CD4-positive, alpha-beta T cell treated with Interleukin-4 for 1 hour (primary cell): ENCODE data around the gene C10orf95.
"Not testable (repeated sequence)": the region's sequence is repeated elsewhere in the genome, so short reads cannot be mapped to it uniquely, and the experiment has no call there.

Experiments
- DNase-seq, 2 donors: peaks; one replicate each; pipeline ENCODE4 v3.0.0-alpha.2; 2020 to 2022

The C10orf95 gene

DNA sequence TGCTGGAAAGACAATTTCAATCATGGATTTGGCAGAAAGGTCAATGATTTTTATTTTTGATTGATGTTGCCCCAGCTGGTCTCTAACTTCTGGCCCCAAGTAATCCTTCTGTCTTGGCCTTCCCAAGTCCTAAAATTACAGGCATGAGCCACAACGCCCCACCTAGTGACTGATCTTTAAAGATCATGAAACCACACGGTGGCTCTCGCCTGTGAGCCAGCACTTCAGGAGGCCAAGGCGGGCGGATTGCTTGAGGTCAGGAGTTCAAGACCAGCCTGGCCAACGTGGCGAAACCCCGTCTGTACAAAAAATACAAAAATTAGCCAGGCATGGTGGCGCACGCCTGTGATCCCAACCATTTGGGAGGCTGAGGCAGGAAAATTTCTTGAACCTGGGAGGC is 12.6 kb upstream of the C10orf95 start:
- DNase-seq, result no peak

DNA sequence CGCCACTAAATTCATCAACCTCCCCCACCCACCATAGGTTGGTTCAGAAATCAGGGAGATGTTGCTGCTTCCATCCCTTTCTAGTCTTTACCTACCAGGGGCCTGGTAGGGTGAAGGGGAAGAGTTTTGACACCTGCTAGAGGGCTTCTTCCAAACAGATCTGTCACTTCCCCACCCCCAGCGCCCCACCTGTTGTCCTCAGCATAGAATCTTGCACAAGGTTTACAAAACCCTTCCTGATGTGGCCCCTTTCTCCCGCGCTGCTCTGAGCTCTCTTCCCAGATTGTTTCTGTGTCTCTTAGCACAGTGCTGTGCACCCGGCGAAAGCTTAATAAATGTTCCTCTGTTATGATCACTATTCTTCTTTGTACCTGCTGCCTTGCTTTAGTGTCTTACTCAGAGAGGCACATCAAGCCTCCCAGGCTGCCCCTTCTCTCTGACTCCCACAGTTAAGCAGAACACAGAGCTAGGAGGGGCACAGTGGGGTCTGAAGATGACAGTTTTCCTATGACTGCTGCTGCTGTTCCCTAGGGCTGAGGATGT is 11.2 kb upstream of the C10orf95 start:
- no peak for DNase-seq

DNA sequence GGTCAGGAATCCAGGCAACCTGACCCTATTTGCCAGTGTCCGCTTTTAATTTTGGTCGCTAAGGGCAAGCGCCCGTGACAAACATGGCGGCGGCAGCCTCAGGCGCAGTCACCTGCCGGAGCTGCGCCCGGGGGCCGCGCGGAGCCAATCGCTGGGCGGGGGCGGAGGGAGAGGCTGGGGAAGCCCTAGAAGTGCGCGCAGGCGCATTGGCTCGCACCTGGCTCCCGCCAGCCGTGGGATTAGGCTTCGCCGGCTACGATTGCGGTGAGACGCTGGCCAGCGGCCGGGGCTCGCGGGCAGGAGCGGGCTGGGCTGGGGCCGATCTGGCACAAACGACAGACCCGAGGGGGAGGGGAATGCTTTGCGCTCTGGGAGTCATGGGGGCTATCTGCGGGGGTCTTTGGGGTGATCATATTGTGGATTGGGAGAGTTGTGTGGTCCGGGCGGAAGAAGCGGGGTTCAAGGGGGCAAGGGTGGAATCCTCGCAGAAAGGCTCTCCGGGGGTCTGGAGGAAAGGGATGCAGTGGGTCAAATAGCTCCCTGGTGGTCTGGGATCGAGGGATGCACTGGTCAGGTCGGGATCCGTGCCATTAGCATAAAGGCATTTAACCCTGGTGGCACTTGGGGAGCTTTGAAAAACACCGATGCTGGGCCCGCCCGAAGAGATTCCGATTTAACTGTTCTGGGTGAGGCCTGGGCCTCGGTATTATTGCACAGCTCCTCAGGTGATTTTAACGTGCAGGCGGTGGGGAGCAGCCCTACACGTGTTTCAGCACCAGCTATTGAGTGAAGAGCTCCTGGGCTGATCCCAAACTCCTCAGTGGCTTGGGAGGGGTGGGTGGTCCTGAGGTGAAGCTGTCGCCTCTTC is 10.1 kb upstream of the C10orf95 start:
- peak; percentile 92 to 93 for DNase-seq

DNA sequence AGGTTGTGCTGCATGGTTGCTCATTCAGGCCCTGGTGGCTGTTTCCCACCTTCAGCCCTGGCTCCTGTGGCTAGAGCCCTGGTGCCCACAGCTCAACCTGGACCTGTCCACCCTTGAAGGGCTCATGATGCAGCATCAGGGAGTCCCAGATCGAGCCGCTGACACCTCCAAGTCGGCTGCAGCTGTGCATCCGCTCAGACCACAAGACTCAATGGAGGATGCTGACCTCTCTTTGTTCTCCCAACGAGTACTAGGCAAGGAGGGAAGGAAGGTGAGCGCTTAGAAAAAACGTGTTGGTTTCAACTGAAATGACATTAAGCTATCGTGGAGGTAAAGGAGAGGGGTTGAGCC is 9.5 kb upstream of the C10orf95 start:
- no peak for DNase-seq

DNA sequence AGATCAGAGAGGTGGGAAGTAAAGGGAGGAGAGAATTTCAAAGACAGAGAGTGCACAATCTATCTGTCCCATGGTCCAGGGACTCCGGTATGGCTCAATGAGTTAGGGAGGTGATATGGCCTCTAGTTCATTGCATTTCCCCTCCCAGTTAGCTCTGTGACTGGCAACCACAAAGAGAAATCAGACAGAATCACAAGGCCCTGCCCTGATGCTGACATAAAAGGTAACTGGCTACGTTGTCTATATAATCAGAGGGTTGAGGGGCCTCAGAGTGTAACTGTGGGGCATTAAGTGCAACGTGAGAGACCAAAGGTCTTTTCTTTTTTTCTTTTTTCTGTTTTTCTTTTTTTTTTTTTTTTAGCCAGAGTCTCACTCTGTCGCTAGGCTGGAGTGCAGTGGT is 7.3 kb upstream of the C10orf95 start:
- DNase-seq, result no peak

DNA sequence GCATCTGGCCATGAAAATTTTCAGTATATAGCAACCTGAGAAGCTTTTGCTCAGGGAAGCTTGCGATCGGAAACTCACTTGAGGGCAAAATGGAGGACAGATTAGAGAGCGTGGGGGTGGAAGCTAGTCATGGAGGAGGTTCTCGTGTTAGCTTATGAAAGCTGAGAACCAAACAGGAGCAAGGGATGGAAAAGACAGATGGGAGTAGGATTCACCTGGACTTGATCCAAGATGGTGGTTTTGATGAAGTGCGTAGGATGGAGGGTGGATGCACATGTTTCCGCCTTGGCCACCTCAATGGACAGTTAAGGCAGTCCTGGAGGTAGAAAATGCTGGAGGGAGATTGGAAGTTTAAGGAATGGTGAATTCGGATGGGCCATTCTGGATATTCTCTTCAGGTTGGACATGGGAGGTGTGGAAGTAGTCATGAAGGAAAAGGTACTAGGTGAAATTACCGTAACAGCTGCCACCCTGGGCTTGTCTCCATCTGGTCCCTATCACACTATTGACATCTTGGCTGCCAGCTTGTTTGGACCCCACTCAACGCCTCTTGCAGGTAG is 6.3 kb upstream of the C10orf95 start:
- no peak for DNase-seq

DNA sequence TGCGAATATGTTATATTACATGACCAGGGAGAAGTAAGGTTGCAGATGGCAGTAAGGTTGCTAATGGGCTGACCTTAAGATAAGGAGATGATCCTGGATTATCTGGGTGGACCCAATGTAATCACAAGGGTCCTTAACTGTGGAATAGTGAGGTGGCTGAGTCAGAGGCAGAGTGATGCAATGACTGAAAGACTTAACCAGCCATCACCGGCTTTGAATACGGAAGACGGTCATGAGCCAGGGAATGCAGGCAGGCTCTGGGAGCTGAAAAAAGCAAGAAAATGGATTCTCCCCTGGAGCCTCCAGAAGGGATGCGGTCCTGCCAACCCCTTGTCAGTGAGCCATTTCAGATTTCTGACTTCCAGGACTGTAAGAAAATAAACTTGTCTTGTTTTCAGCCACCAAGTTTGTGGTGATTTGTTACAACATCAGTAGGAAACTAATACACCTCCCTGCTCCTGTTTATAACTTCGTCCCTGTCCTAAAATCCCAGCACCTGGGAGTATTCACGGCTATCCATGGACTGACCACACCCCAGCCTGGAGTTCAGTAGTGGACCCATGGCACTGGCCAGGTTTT is 4.6 kb upstream of the C10orf95 start:
- DNase-seq, result no peak

DNA sequence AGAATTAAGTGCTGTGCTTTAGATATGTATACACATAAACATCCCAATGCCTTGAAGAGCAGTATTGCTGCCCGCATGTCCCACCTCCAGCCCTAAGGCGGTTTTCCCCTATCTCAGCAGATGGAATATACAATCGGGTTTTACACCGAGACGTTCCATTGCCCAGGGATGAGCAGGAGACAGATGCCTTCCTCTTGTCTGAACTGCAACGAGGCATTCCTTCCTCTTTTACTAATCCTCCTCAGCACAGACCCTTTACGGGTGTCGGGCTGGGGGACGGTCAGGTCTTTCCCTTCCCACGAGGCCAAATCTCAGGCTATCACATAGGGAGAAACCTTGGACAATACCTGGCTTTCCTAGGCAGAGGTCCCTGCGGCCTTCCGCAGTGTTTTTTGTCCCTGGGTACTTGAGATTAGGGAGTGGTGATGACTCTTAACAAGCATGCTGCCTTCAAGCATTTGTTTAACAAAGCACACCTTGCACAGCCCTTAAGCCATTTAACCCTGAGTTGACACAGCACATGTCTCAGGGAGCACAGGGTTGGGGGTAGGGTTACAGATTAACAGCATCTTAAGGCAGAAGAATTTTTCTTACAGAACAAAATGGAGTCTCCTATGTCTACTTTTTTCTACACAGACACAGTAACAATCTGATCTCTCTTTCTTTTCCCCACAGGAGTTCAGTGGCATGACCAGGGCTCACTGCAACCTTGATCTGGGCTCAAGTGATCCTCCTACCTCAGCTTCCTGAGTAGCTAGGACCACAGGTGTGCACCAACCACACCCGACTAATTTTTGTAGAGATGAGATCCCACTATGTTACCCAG is 3.5 kb upstream of the C10orf95 start:
- DNase-seq, result not testable (repeated sequence)

DNA sequence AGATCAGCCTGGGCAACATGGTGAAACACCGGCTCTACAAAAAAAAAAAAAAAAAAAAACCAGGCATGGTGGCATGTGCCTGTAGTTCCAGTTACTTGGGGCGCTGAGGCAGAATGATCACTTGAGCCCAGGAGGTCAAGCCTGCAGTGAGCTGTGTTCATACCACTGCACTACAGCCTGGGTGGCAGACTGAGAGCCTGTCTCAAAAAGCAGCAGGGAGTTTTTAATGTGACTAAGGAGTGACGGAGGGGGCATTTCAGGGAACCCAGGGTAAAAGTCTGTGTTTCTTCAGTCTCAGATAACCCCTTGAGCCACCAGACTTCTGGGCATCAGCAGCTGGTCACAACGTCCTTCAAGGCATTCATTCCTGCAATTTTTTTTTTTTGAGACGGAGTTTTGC is 2.2 kb upstream of the C10orf95 start:
- no peak for DNase-seq

DNA sequence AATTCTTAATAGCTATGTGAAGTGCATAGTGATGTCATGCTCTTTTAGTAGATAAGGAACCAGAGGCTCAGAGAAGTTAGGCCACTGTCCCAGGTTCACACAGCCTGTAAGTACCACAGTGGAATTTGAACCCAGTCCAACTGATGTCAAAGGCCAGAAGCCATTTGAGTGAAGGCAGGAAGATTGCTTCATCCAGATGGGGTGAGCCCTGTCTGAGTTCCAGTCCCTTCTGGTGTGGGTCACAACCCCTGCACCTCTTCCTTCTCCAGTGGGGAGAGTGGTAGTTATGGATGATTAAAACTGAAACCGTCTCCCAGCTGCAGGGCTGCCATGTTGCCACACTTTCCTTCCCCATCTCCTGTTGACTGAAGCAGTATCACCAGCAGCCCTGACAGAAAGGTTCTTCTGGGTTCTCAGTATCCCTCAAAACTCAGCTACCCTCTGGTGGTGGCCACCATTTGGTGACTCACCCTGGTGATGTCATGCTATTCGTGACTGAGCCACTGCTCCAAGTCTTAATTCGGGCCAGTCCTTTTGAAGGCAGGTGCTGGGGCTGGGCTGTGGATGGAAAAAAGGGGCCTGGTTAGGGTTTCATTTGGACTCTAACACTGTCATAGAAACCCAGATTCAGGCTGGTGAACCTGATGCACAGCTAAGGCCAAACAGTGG is 1.5 kb upstream of the C10orf95 start:
- peak; percentile 37 to 73 for DNase-seq

DNA sequence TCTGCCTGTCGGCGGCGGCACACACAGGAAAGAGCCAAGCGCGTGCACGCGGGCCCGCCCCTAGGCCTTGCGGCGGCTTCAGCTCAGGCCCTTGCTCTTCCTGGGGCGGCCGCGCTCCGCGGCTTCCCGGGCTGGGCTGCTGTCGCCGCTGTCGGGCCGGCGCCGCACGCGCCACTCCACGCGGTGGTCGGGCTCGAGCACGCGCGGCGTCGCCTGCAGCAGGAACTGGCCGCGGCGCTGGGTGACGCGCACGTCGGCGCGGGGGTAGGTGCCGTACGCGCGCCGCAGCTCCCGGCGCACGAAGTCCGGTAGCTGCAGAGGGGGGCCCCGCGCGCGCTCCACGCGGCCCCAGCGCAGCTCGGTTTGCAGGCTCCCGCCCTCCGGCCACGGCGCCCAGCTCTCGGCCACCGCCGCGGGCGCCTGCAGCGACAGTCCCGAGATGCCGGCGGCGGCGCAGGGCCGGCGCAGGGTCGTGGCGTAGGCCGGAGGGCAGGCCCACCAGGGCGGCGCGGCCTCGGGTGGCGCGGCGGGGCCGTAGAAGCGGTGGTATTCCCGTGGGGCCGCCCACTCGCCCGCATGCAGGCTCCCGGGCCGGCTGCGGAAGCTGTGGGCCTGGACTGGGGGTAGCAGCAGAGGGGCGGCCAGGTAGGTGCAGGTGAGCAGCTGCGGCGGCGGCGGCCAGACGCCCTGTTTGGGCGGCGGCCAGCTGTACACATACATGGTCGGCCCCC is 804 bp downstream of the C10orf95 start:
- peak; percentile 92 for DNase-seq

DNA sequence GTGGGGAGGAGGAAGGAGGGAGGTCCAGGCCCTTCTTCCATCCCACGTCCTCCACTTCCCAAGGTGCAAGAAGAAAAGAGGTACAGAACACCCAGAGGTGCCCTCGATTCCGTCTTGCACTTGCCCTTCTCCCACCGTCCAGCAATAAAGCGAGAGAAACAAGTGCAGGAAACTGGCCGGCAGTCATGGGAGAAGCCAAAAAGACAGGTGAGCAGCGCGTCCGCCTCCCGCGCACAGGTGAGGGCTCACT is 1.3 kb downstream of the C10orf95 start:
- no peak for DNase-seq

DNA sequence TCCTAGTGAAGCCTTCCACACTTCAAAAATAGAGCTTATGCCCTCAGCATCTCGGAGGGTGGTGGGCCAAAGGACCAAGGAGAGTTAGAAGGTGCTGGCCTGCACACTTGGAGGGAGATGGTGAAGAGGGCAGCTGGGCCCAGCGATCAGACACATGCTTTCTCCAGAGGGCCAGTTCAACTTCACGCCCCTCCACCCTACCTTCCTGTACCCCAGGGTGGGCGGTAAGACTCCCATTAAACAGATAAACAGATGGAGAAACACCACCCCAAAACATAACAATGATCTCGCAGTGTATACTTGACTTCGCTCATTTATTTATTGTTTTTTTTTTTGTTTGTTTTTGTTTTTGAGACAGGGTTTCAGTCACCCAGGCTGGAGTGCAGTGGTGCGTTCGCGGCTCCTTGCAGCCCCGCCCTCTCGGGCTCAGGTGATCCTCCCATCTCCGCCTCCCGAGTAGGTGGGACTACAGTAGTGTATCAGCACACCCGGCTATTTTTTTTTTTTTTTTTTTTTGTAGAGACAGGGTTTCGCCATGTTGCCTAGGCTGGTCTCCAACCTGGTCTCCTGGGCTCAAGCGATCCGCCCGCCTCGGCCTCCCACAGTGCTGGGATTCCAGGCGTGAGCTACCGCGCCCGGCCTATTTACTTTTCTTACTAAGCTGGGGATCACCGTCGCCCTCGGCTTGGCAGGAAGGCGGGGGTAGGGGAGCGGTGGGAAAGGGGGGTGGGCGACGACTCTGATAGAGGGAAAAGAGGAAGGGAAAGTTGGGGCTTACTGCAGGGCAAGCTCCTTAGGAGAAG is 1.8 kb downstream of the C10orf95 start:
- DNase-seq, result peak; percentile 91 to 92

DNA sequence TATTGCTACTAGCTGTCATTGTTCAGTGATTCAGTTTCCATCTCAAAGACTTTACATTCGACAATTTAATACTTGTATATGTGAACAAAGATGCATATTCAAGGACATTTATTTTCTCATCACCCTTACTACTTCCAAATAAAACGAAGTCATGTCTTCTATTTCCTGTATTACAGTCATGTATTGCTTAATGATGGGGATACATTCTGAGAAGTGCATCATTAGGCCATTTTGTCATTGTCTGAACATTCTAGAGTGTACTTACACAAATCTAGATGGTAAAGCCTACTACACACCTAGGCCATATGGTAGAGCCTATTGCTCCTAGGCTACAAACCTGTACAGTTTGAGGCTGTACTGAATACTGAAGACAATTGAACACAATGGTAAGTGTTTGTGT is 6.5 kb downstream of the C10orf95 start:
- no peak for DNase-seq

DNA sequence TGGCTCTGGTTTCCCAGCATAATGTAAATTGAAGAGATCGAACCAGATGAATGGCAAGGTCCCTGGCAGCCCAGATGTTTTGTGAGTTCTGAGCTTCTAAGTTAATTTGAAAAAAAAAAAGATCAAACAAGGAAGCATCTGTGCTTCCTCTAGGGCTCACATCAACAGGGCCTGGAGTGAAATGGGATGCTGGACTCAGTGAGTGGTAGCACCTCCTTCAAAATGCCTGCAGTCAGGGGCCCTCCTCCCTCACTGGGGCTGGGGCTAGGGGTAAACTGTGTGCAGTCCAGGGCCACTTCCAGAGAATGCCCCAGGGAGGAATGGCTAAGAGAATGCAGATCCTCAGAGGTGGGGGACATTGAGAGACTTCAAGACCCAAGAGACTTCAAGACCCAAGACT is 13.0 kb downstream of the C10orf95 start:
- DNase-seq, result no peak

DNA sequence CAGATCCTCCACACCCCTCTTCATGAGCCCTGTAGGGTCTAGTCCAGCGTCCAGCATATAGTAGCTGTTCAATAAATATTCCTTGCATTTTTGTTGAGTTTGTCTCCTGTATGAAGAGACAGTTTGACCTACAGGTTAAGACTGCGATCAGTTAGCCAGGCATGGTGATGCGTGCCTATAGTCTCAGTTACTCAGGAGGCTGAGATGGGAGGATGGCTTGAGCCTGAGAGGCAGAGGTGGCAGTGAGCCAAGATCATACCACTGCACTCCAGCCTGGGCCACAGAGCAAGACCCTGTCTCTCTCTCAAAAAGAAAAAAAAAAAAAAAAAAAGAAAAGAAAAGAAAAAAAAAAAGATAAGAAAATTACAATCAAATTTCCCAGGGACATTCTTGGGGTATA is 13.8 kb downstream of the C10orf95 start:
- DNase-seq, result no peak

DNA sequence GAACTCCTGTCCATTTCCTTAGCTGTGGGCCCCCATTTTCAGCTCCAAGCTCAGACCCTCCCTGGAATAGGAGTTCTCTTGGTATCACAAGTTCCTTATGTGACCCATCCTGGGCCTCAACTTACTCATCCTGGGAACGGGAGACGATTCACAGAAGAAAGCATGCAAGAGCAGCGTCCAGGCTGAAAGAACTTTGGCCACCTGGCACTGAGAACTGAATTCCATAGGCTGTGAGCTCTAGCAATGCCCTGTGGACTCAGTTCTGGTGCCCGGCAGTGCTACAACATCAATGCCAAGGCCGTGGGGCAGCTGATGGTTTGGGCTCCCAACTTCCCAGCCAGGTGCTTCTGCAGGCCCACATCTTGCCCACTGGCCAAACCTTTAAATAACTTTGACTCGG is 15.0 kb downstream of the C10orf95 start:
- no peak for DNase-seq

DNA sequence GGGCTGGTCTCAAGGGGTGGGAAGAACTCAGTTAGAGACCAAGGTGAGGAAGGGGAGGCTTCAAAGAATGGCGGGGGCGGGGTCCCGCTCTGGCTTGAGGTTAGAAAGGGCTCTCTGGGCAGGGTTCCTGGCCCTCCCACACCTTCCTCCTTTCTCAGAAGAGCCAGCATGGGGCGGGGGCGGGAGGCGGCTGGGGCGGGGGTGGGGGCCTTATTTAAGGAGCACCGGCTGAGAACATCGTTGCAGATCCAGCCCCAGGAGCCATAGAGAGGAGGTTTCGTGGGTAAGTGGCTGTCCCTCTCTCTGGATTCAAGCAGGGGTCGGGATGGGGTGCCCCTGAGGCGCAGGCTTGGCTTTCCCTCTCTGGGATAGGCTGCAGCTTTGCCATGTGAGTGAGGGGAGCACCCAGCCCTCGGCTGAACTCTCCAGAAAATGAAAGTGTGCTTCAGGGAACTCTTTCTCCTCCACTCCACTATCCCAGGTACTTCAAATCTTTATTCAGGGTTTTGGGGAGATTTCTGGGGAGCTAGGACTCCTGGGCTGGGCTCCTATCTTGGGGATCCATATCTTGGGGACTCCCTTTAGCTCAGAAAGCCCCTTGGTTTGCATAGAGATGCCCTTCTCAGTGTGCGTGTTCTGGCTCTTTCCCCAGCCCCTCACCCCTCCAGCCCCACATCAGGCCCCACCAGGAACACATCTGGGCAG is 15.7 kb downstream of the C10orf95 start:
- DNase-seq, result peak in 1 of 2 donors; percentile 42

DNA sequence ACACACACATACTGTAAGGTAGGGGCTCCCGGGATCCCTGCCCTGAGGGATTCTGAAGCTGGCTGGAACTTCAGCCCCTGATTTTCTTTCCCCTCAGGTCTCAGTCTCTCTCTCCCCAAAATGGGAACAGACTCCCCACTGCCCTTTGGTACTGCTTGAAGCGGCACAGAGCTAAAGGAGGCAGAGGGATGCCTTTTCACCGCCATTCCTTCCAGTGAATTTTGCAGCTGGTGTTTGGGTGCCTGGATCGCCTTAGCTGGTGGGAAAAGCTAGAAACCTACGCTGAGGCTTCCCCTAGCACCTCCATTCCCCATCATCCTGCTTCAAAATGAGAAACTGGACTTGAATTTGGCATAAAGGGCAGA is 16.2 kb downstream of the C10orf95 start:
- DNase-seq, result no peak

DNA sequence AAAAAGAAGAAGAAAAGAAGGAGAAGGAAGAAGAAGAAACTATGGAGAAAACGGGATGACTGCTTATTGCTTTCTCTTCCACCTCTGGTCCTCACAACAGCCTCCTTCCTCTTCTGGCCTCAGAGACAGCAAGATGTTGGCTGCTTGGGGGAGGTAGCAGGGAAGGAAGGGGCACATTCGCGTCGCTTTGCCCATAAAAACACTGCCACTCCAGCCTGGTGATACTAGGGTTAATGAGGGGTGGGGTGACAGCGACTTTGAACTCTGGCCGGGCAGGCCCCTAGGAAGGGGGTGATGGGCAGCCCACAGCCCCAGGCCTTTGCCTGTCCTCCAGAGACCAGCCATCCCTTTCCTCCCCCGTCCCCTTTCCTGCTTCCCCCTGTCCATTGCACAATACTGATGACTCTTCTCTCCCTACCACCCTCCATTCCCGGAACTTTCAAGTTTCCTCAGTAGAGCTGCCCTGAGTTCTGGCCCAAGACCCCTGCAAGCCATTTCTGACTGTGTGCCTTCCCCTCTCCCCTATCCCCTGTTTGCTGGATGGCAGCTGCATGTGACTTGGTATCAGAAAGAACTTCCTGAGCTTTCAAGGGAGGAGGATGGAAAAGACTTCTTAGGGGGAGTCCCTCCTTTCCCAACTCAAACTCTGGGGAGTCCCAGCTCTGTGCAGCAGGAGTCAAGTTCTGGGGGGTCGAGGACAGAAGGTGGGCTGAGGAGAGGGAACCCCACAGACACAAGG is 16.8 kb downstream of the C10orf95 start:
- no peak for DNase-seq
